OCI-LY7 (cell line): Measurements from ENCODE around the gene CDH2.

ENCODE experiments used
- CTCF ChIP-seq: fragments of 200-600 bp; sonication (generic); conservative IDR thresholded peaks from 2 replicates; pipeline ENCODE4 v1.5.1; 2014; ENCODE audit warnings: mild to moderate bottlenecking, antibody characterized with exemption, low read length, moderate library complexity, mixed read lengths
- EZH2phosphoT487 ChIP-seq: fragments of 200-600 bp; sonication (generic); IDR thresholded peaks from 2 replicates; pipeline ENCODE4 v1.6.1; 2018; ENCODE audit warnings: low read depth, borderline replicate concordance, mild to moderate bottlenecking, mixed run types, antibody characterized with exemption, low read length, moderate library complexity, mixed read lengths

- TF ChIP-seq CTCF (no peak), EZH2phosphoT487 (no peak)
These were observed 98.1 kb downstream of the CDH2 start for GRCh38 chr18:28078849-28079248.
